ENCODE measurements around the gene GDI2.

DNA sequence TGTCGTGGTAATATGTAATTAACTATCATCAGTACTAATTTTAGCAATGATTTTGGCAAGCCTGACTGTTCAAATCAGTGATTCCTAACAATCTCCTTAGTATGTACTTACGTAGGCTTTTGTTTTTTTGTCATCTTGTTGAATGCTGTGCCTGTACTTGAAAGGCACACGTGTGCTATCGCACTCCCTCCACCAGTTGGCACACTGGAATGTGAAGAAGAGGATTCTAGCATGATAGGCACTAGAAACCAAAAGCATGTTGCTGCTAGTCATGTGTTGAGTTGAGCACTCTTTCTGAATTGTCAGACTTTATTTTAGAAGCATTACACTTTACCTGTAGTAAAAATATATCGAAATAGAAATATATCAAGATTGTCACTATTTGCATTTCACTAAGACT, 69.5 kb downstream of the GDI2 start:
- TF ChIP-seq EP300 (IDR thresholded peaks at IDR 0.05) (no peak), POLR2A (IDR thresholded peaks at IDR 0.05) (no peak)
- TF ChIP-seq, protein P1, sequence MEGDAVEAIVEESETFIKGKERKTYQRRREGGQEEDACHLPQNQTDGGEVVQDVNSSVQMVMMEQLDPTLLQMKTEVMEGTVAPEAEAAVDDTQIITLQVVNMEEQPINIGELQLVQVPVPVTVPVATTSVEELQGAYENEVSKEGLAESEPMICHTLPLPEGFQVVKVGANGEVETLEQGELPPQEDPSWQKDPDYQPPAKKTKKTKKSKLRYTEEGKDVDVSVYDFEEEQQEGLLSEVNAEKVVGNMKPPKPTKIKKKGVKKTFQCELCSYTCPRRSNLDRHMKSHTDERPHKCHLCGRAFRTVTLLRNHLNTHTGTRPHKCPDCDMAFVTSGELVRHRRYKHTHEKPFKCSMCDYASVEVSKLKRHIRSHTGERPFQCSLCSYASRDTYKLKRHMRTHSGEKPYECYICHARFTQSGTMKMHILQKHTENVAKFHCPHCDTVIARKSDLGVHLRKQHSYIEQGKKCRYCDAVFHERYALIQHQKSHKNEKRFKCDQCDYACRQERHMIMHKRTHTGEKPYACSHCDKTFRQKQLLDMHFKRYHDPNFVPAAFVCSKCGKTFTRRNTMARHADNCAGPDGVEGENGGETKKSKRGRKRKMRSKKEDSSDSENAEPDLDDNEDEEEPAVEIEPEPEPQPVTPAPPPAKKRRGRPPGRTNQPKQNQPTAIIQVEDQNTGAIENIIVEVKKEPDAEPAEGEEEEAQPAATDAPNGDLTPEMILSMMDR (IDR thresholded peaks at IDR 0.05): no peak
